ENCODE measurements around the gene PTGES3. TPM values are rescaled to one million over a fixed set of nuclear protein-coding genes. Genes with fewer than 3 reads are reported as not detected.

Gene PTGES3
- total RNA-seq, 3 donors from 2014 or later, result 155 to 223 (median 164) TPM

DNA sequence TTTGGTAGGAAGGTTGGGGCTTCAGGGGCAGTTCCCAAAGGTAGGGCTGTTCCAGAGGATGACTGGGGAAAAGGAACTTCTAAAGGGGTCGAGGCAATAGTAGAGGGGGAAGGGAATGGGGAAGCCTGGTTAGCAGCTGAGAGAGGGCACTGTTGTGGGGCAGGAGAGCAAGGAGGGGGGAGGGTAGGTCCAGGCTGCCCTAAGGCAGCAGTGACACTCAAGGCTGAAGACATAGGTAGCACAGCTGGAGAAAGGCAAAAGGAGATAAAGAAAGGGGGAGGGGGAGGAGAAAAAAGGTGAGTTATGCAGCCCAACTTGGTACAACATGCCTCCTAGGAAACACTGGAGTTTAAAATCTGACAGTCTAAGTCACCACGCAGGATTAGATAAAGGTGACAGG, 33.1 kb upstream of the PTGES3 start:
- no peak for DNase-seq
- intact Hi-C loops (cut with DNase I, micrococcal nuclease), result no loop called here
- Histone ChIP-seq H3K9me3 (no peaks in the 10 kb centered on the region), H3K4me1 (ENCODE audit: low read depth) (peaks cover 37% of the 10 kb centered on the region), H3K36me3 (ENCODE audit: low read depth) (no peaks in the 10 kb centered on the region), H3K4me3 (no peak overlapping the region)
- TF ChIP-seq, protein P1, sequence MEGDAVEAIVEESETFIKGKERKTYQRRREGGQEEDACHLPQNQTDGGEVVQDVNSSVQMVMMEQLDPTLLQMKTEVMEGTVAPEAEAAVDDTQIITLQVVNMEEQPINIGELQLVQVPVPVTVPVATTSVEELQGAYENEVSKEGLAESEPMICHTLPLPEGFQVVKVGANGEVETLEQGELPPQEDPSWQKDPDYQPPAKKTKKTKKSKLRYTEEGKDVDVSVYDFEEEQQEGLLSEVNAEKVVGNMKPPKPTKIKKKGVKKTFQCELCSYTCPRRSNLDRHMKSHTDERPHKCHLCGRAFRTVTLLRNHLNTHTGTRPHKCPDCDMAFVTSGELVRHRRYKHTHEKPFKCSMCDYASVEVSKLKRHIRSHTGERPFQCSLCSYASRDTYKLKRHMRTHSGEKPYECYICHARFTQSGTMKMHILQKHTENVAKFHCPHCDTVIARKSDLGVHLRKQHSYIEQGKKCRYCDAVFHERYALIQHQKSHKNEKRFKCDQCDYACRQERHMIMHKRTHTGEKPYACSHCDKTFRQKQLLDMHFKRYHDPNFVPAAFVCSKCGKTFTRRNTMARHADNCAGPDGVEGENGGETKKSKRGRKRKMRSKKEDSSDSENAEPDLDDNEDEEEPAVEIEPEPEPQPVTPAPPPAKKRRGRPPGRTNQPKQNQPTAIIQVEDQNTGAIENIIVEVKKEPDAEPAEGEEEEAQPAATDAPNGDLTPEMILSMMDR (IDR thresholded peaks at IDR 0.05), result no peak
- no peak for ATAC-seq

DNA sequence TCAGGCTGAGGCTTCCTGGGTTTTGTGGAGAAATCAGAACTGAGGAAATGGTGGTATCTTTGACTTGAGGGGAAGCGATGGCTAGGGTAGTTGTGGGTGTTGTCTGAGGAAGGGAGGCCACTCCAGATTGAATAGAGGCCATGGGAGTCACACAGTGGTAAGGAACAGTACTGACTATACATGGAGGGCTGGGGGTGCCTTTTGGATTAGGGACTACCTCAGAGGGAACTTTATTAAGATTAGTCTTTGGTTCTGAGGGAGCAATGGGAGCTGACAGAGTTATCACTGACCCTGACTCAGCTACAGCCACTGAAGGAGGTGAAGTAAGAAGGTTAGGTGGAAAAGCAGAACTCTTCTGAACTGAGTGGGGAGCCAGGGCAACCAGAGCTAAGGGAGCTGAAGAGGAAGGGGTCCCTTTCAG, 32.7 kb upstream of the PTGES3 start:
- intact Hi-C loops (cut with DNase I, micrococcal nuclease), result no loop called here
- Histone ChIP-seq H3K9me3 (no peaks in the 10 kb centered on the region), H3K4me1 (ENCODE audit: low read depth) (peaks cover 37% of the 10 kb centered on the region), H3K4me3 (no peak overlapping the region), H3K36me3 (ENCODE audit: low read depth) (no peaks in the 10 kb centered on the region)
- no peak for ATAC-seq
- DNase-seq, result no peak
- TF ChIP-seq, protein P1 (IDR thresholded peaks at IDR 0.05), result no peak

DNA sequence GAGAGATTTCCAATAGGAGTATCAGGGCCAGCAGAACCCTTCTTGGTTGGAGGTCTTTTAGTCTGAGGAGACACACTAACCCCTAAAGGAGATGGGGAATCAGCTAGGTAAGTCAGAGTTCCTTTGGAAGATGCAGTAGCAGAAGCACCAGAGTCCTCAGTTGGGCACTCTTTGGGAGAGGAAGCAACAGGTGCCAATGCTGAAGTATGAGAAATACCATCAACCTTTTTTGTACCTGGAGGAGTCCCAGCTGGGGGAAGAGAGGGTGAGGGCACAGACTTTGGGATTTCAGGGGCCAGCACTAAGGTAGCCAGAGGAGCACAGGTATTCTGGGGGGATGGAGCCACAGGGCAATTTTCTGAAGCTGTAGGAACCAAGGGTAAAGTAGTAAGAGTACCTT, 31.0 kb upstream of the PTGES3 start:
- H3K36me3 ChIP-seq (ENCODE audit: low read depth), result peaks cover under 1% of the 10 kb centered on the region
- intact Hi-C loops (cut with DNase I, micrococcal nuclease), result no loop called here
- peaks cover 37% of the 10 kb centered on the region for H3K4me1 ChIP-seq (ENCODE audit: low read depth)
- H3K4me3 ChIP-seq, result no peak overlapping the region
- no peaks in the 10 kb centered on the region for H3K9me3 ChIP-seq
- ATAC-seq (no peak), DNase-seq (no peak)
- TF ChIP-seq, protein P1 (IDR thresholded peaks at IDR 0.05), result no peak

DNA sequence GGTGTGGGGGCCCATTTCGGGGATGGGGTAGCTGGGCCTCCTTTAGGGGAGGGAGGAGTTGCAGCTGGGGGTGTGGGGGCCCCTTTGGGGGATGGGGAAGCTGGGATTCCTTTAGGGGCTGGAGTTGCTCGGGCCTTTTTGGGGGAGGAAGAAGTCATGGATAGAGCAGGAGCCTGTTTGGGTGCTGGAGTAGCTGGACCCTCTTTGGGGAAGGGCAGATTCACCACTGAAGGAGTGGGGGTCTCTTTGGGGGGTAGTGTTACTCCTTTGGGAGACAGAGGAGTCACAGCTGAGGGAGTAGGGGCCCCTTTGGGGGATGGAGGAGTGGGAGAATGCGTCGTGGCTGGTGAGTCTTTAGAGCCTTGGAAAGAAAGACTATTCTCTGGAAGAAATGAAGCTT, 30.6 kb upstream of the PTGES3 start:
- no peak for ATAC-seq
- peaks cover 37% of the 10 kb centered on the region for H3K4me1 ChIP-seq (ENCODE audit: low read depth)
- TF ChIP-seq, protein P1 (IDR thresholded peaks at IDR 0.05), result no peak
- no peak overlapping the region for H3K4me3 ChIP-seq
- no peak for DNase-seq
- intact Hi-C loops (cut with DNase I, micrococcal nuclease), result no loop called here
- H3K9me3 ChIP-seq, result no peaks in the 10 kb centered on the region
- peaks cover 5% of the 10 kb centered on the region for H3K36me3 ChIP-seq (ENCODE audit: low read depth)

DNA sequence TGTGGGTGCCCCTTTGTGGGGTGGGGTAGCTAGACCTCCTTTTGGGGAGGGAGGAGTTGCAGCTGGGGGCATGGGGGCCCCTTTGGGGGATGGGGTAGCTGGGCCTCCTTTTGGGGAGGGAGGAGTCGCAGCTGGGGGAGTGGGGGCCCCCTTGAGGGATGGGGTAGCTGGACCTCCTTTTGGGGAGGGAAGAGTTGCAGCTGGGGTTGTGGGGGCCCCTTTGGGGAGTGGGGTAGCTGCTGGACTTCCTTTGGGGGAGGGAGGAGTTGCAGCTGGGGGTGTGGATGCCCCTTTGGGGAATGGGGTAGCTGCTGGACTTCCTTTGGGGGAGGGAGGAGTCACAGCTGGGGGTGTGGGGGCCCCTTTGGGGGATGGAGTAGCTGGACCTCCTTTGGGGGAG, 30.1 kb upstream of the PTGES3 start:
- TF ChIP-seq, protein P1 (IDR thresholded peaks at IDR 0.05), result no peak
- H3K4me1 ChIP-seq (ENCODE audit: low read depth), result peaks cover 32% of the 10 kb centered on the region
- no peak overlapping the region for H3K4me3 ChIP-seq
- H3K36me3 ChIP-seq (ENCODE audit: low read depth), result peaks cover 10% of the 10 kb centered on the region
- intact Hi-C loops (cut with DNase I, micrococcal nuclease), result no loop called here
- no peaks in the 10 kb centered on the region for H3K9me3 ChIP-seq
- DNase-seq, result no peak
- ATAC-seq, result no peak

Data from mucosa of descending colon (tissue), 3 donors.